K562 (cell line): ENCODE data around the gene DGKB. TPM values are rescaled to one million over a fixed set of nuclear protein-coding genes. Genes with fewer than 3 reads are reported as not detected.
A peak's percentile ranks its signal among the peaks of the same experiment; 100 is the strongest.

Experiments used
- ATAC-seq: fragments of 200-7000 bp; cut with Tn5 transposase; 3 replicates; pipeline ENCODE4 v1.9.1; 2020; ENCODE audit warnings: moderate library complexity
- BruUV-seq: library from RNA; stranded (reverse); fragments of 400-500 nt; replicated peaks from 2 replicates; lab custom pipeline; 2021; lab: Mats Ljungman, UMichigan
- CTCF ChIA-PET: fragments of 300-600 bp; formaldehyde crosslinking; extraction: SDS; loops from one replicate; lab custom pipeline; 2021; ENCODE audit warnings: low intra/inter-chr PET ratio; lab: Yijun Ruan, JAX
- POLR2A ChIA-PET: fragments of 300-600, 350-650 bp; sonication (Branson Sonifier 250); formaldehyde crosslinking; extraction: SDS; loops from one replicate; lab custom pipeline; 2021; ENCODE audit warnings: antibody characterized with exemption, inconsistent platforms; lab: Yijun Ruan, JAX
- DNase-seq, 4 experiments: peaks; one replicate each; pipeline versions ENCODE4 v3.0.0 to v3.0.0-alpha.2; 2011 to 2018; ENCODE audit warnings: low spot score in 3 of 4, mixed read lengths in 3 of 4; ENCODE audit errors: extremely low read depth in 1 of 4
- FAIRE-seq: peaks from 2 replicates; lab custom pipeline; 2011; peaks lifted over from hg19 to GRCh38; lab: Jason Lieb, UNC
- H2AFZ ChIP-seq: 2 replicates; pipeline ENCODE4 v1.6.0; 2011; ENCODE audit warnings: low read depth, low read length, control low read depth, inconsistent platforms
- H3K27ac ChIP-seq: fragments of 200-600 bp; 3 replicates; pipeline ENCODE4 v1.8.0; 2011; ENCODE audit warnings: low read depth, mild to moderate bottlenecking, control low read depth, inconsistent platforms, low read length, moderate library complexity, mixed read lengths; ENCODE audit errors: extremely low read depth
- H3K27me3 ChIP-seq, 2 experiments: fragments of 300-600 bp in 1 of 2; 2 replicates in 1 of 2; 3 replicates in 1 of 2; pipeline versions ENCODE4 v1.6.0 to v1.8.0; 2011; ENCODE audit warnings: inconsistent platforms in 2 of 2, low read length in 2 of 2, mild to moderate bottlenecking in 1 of 2, mixed read lengths in 1 of 2, moderate library complexity in 1 of 2; ENCODE audit not compliant: control insufficient read depth in 2 of 2, insufficient read depth in 2 of 2
- H3K36me3 ChIP-seq: fragments of 300-600 bp; 3 replicates; pipeline ENCODE4 v1.8.0; 2011; ENCODE audit warnings: mild to moderate bottlenecking, low read length, inconsistent platforms; ENCODE audit not compliant: control insufficient read depth, insufficient read depth
- H3K4me1 ChIP-seq, 2 experiments: fragments of 200-600 bp in 1 of 2; replicated peaks in 1 of 2; 2 replicates in 1 of 2; 3 replicates in 1 of 2; pipeline versions ENCODE4 v1.5.1 to v1.8.0; 2011; ENCODE audit warnings: inconsistent platforms in 2 of 2, low read length in 2 of 2, mild to moderate bottlenecking in 1 of 2, mixed read lengths in 1 of 2, moderate library complexity in 1 of 2; ENCODE audit not compliant: control insufficient read depth in 2 of 2, insufficient read depth in 2 of 2
- H3K4me2 ChIP-seq: 2 replicates; pipeline ENCODE4 v1.6.1; 2011; ENCODE audit warnings: low read length, control low read depth, inconsistent platforms, mixed read lengths; ENCODE audit not compliant: insufficient read depth
- H3K4me3 ChIP-seq: fragments of 200-600 bp; sonication (generic), shearing (Covaris generic); 2 replicates; pipeline ENCODE4 v1.5.1; 2016; ENCODE audit warnings: control low read depth, inconsistent platforms
- H3K79me2 ChIP-seq: fragments of 200-600 bp; 3 replicates; pipeline ENCODE4 v1.8.0; 2011; ENCODE audit warnings: low read length, inconsistent platforms; ENCODE audit not compliant: control insufficient read depth, insufficient read depth
- H3K9ac ChIP-seq, 2 experiments: 2 replicates each; pipeline versions ENCODE4 v1.6.0 to v1.6.1; 2011; ENCODE audit warnings: low read depth in 2 of 2, low read length in 2 of 2, control low read depth in 1 of 2, inconsistent platforms in 1 of 2, mild to moderate bottlenecking in 1 of 2, mixed read lengths in 1 of 2; ENCODE audit not compliant: insufficient read depth in 1 of 2
- H3K9me1 ChIP-seq: one replicate; pipeline ENCODE4 v1.6.0; 2011; ENCODE audit warnings: inconsistent platforms, mild to moderate bottlenecking, low read length, moderate library complexity; ENCODE audit not compliant: control insufficient read depth, insufficient read depth
- H3K9me3 ChIP-seq: replicated peaks from 2 replicates; pipeline ENCODE4 v1.5.1; 2011; ENCODE audit warnings: low read depth, low read length, inconsistent platforms; ENCODE audit not compliant: control insufficient read depth, insufficient read depth
- H4K20me1 ChIP-seq: replicated peaks from 2 replicates; pipeline ENCODE4 v1.6.1; 2011; ENCODE audit warnings: low read length, inconsistent platforms, mixed read lengths; ENCODE audit not compliant: control insufficient read depth, insufficient read depth
- C11orf30 ChIP-seq: fragments of 450-650 bp; IDR thresholded peaks from 2 replicates; pipeline ENCODE4 v1.6.1; 2016; ENCODE audit warnings: low read depth, mild to moderate bottlenecking
- COPS2 ChIP-seq: fragments of 450-650 bp; conservative IDR thresholded peaks from 2 replicates; pipeline ENCODE4 v1.6.1; 2016; ENCODE audit warnings: mild to moderate bottlenecking, moderate library complexity
- CREBBP ChIP-seq: IDR thresholded peaks from one replicate; pipeline ENCODE4 v1.6.1; 2012; ENCODE audit warnings: low read depth, mild to moderate bottlenecking, control low read depth, inconsistent platforms, low read length
- DACH1 ChIP-seq: fragments of 450-650 bp; IDR thresholded peaks from 2 replicates; pipeline ENCODE4 v1.6.1; 2018; ENCODE audit not compliant: partially characterized antibody
- GATAD2A ChIP-seq: fragments of 450-650 bp; IDR thresholded peaks from 2 replicates; pipeline ENCODE4 v1.6.1; 2017
- JUND ChIP-seq, 2 experiments: IDR thresholded peaks; 2 replicates in 1 of 2; 3 replicates in 1 of 2; pipeline ENCODE4 v1.6.1; 2011; ENCODE audit warnings: borderline replicate concordance in 2 of 2, low read depth in 2 of 2, low read length in 2 of 2, improper control_type of control experiment in 1 of 2, missing biosample characterization in 1 of 2, missing genetic modification characterization in 1 of 2, missing genetic modification reagents in 1 of 2
- MAFG ChIP-seq: fragments of 450-650 bp; conservative IDR thresholded peaks from 2 replicates; pipeline ENCODE4 v1.6.1; 2016; ENCODE audit warnings: missing genetic modification characterization, missing compliant biosample characterization
- MYC ChIP-seq, 2 experiments: fragments of 250-450 bp in 1 of 2; sonication (Bioruptor Pico) in 1 of 2; IDR thresholded peaks; 2 replicates each; pipeline versions ENCODE4 v1.5.1 to v1.6.1; 2012 to 2021; ENCODE audit warnings: low read depth in 2 of 2, borderline replicate concordance in 1 of 2, improper control_type of control experiment in 1 of 2, low read length in 1 of 2, mild to moderate bottlenecking in 1 of 2, moderate library complexity in 1 of 2
- PCBP1 ChIP-seq: fragments of 200-400 bp; formaldehyde crosslinking; IDR thresholded peaks from 2 replicates; pipeline ENCODE4 v1.6.1; 2018; ENCODE audit warnings: mild to moderate bottlenecking, low read depth, low read length; ENCODE audit not compliant: poor library complexity, severe bottlenecking
- POLR2A ChIP-seq: fragments of 450-650 bp; conservative IDR thresholded peaks from 2 replicates; pipeline ENCODE4 v1.6.1; 2016
- PRMT5 ChIP-seq: sonication (generic); formaldehyde crosslinking; IDR thresholded peaks from 2 replicates; pipeline ENCODE4 v1.5.0; 2020; ENCODE audit warnings: missing genetic modification reagents
- SAFB ChIP-seq: fragments of 200-400 bp; formaldehyde crosslinking; IDR thresholded peaks from 2 replicates; pipeline ENCODE4 v1.6.1; 2017; ENCODE audit warnings: low read depth, low read length, borderline replicate concordance
- SAFB2 ChIP-seq: fragments of 200-400 bp; formaldehyde crosslinking; IDR thresholded peaks from 2 replicates; pipeline ENCODE4 v1.6.1; 2018; ENCODE audit warnings: borderline replicate concordance, low read length, low read depth, moderate library complexity; ENCODE audit not compliant: severe bottlenecking
- SMARCB1 ChIP-seq: IDR thresholded peaks from 2 replicates; pipeline ENCODE4 v1.6.1; 2011; ENCODE audit warnings: improper control_type of control experiment, low read depth; ENCODE audit not compliant: insufficient read length
- ZKSCAN1 ChIP-seq: fragments of 150-350 bp; IDR thresholded peaks from 2 replicates; pipeline ENCODE4 v1.6.1; 2016; ENCODE audit warnings: low read depth, low read length
- ZNF184 ChIP-seq: sonication (generic); formaldehyde crosslinking; IDR thresholded peaks from 2 replicates; pipeline ENCODE4 v1.5.0; 2020; ENCODE audit warnings: missing genetic modification reagents
- WGBS: fragments of 100-300 bp; shearing (Covaris generic); methylation state at CpG from one replicate; pipeline ENCODE4 v1.1.6; 2016; ENCODE audit warnings: low coverage, mixed read lengths; ENCODE audit not compliant: insufficient coverage; ENCODE audit errors: missing lambda C conversion rate; 5-methylcytosine and 5-hydroxymethylcytosine counted together
- in situ Hi-C: fragments of 300-500 bp; cut with MboI; formaldehyde crosslinking; loops from 4 replicates; pipeline ENCODE4 v1.15.0; 2018; ENCODE audit warnings: inconsistent platforms, mixed read lengths
- intact Hi-C: fragments of 100-400 bp; cut with micrococcal nuclease; formaldehyde crosslinking; loops from 2 replicates; pipeline ENCODE4 v1.14.2; 2022
- polyA plus RNA-seq, 8 experiments: library from polyadenylated mRNA; depleted of rRNA in 4 of 8; stranded (reverse) in 5 of 8; unstranded in 3 of 8; fragments of >200 nt; fragmentation: Nextera tagmentation in 2 of 8; fragmentation: Illumina TruSeq in 1 of 8; extraction: Ambion mirVana in 2 of 8; extraction: Trizol in 1 of 8; gene quantifications; 2 replicates each; pipeline versions ENCODE4 v1.2.1 to v1.2.3, GENCODE V29; 2011 to 2014; ENCODE audit warnings: inconsistent platforms in 1 of 8, missing spikeins in 1 of 8
- total RNA-seq, 7 experiments: library from RNA; depleted of rRNA in 6 of 7; stranded (reverse); fragments of >200 nt in 6 of 7; fragmentation: Illumina TruSeq in 2 of 7; extraction: Trizol in 2 of 7; gene quantifications; 2 replicates each; pipeline versions ENCODE4 v1.2.1 to v1.2.3, GENCODE V29; 2011 to 2021; ENCODE audit warnings: low replicate concordance in 1 of 7
- TF ChIP-seq, protein P1 (sequence below), 2 experiments: IDR thresholded peaks; 2 replicates each; pipeline ENCODE4 v1.6.1; 2012; ENCODE audit warnings: improper control_type of control experiment in 2 of 2, low read depth in 2 of 2, low read length in 2 of 2, borderline replicate concordance in 1 of 2
- TF ChIP-seq, protein P2 (sequence below): sonication (generic); formaldehyde crosslinking; IDR thresholded peaks from 2 replicates; pipeline ENCODE4 v1.8.0; 2023; ENCODE audit warnings: mild to moderate bottlenecking, missing genetic modification reagents
- TF ChIP-seq, protein P3 (sequence below): fragments of 450-650 bp; IDR thresholded peaks from 2 replicates; pipeline ENCODE4 v1.7.0; 2016; ENCODE audit warnings: borderline replicate concordance

The DGKB gene
- total and polyA plus RNA-seq, 9 of the 15 experiments (the other 6 are each of a cell fraction or from before 2014, with no cell fraction given): 0.01 TPM; not detected in 8

DNA sequence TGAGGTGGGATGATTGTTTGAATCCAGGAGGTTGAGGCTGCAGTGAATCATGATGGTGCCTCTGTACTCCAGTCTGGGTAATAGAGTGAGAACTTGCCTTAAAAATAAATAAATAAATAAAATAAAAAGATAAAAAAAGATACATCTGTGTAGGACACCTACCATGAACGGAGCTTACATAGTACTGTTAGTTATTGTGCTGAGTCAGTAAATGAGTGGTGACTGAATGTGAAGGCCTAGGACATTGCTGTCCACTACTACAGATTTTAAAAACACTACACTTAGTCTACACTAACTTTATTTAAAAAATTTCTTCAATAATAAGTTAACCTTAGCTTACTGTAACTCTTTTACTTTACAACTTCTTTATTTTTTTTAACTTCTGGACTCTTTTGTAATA is 806.4 kb downstream of the DGKB start:
- no peaks in the 10 kb centered on the region for H4K20me1 ChIP-seq
- no peak overlapping the region for H3K4me2 ChIP-seq
- H3K27ac ChIP-seq: no peak overlapping the region
- H3K27me3 ChIP-seq: no peaks in the 10 kb centered on the region
- POLR2A ChIA-PET: no interaction called here
- FAIRE-seq (no peak), DNase-seq (no peak), ATAC-seq (no peak)
- intact Hi-C loops: no loop called here
- BruUV-seq: no TSS peak
- 8% methylated on average over 1 of the region's 1 CpG for WGBS
- CTCF ChIA-PET: no interaction called here
- no peaks in the 10 kb centered on the region for H3K79me2 ChIP-seq
- no peaks in the 10 kb centered on the region for H3K36me3 ChIP-seq
- H3K4me3 ChIP-seq: no peak overlapping the region
- no peak overlapping the region for H3K9ac ChIP-seq
- in situ Hi-C loops: no loop called here
- no peaks in the 10 kb centered on the region for H3K4me1 ChIP-seq
- H3K9me1 ChIP-seq: no peaks in the 10 kb centered on the region
- no peak overlapping the region for H2AFZ ChIP-seq
- H3K9me3 ChIP-seq: no peaks in the 10 kb centered on the region
- no peak for TF ChIP-seq SAFB2
- TF ChIP-seq SMARCB1: no peak
- no peak for TF ChIP-seq MYC (IDR thresholded peaks at IDR 0.05; ENCODE audit: low read depth, low read length)
- no peak for TF ChIP-seq MYC (CRISPR knock-in tag; IDR thresholded peaks at IDR 0.05; ENCODE audit: borderline replicate concordance, low read depth)
- no peak for TF ChIP-seq PCBP1
- TF ChIP-seq, protein P1, sequence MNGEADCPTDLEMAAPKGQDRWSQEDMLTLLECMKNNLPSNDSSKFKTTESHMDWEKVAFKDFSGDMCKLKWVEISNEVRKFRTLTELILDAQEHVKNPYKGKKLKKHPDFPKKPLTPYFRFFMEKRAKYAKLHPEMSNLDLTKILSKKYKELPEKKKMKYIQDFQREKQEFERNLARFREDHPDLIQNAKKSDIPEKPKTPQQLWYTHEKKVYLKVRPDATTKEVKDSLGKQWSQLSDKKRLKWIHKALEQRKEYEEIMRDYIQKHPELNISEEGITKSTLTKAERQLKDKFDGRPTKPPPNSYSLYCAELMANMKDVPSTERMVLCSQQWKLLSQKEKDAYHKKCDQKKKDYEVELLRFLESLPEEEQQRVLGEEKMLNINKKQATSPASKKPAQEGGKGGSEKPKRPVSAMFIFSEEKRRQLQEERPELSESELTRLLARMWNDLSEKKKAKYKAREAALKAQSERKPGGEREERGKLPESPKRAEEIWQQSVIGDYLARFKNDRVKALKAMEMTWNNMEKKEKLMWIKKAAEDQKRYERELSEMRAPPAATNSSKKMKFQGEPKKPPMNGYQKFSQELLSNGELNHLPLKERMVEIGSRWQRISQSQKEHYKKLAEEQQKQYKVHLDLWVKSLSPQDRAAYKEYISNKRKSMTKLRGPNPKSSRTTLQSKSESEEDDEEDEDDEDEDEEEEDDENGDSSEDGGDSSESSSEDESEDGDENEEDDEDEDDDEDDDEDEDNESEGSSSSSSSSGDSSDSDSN (IDR thresholded peaks at IDR 0.05; ENCODE audit: borderline replicate concordance in 1 of 2, low read depth in 2 of 2, low read length in 2 of 2): no peak
- no peak for TF ChIP-seq CREBBP
- TF ChIP-seq, protein P2, sequence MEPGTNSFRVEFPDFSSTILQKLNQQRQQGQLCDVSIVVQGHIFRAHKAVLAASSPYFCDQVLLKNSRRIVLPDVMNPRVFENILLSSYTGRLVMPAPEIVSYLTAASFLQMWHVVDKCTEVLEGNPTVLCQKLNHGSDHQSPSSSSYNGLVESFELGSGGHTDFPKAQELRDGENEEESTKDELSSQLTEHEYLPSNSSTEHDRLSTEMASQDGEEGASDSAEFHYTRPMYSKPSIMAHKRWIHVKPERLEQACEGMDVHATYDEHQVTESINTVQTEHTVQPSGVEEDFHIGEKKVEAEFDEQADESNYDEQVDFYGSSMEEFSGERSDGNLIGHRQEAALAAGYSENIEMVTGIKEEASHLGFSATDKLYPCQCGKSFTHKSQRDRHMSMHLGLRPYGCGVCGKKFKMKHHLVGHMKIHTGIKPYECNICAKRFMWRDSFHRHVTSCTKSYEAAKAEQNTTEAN: no peak
- TF ChIP-seq COPS2: no peak
- TF ChIP-seq GATAD2A: no peak
- TF ChIP-seq, protein P3, sequence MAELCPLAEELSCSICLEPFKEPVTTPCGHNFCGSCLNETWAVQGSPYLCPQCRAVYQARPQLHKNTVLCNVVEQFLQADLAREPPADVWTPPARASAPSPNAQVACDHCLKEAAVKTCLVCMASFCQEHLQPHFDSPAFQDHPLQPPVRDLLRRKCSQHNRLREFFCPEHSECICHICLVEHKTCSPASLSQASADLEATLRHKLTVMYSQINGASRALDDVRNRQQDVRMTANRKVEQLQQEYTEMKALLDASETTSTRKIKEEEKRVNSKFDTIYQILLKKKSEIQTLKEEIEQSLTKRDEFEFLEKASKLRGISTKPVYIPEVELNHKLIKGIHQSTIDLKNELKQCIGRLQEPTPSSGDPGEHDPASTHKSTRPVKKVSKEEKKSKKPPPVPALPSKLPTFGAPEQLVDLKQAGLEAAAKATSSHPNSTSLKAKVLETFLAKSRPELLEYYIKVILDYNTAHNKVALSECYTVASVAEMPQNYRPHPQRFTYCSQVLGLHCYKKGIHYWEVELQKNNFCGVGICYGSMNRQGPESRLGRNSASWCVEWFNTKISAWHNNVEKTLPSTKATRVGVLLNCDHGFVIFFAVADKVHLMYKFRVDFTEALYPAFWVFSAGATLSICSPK: no peak
- TF ChIP-seq MAFG: peak; percentile 87
- no peak for TF ChIP-seq PRMT5
- no peak for TF ChIP-seq DACH1
- TF ChIP-seq C11orf30: peak; percentile 73; the same call in 1 of the 2 replicates
- TF ChIP-seq SAFB: no peak
- TF ChIP-seq ZNF184 (CRISPR knock-in tag): no peak
- TF ChIP-seq POLR2A: no peak
- TF ChIP-seq ZKSCAN1: no peak
- TF ChIP-seq JUND (IDR thresholded peaks at IDR 0.05; ENCODE audit: borderline replicate concordance, low read depth, low read length): no peak
- no peak for TF ChIP-seq JUND (tag; IDR thresholded peaks at IDR 0.05; ENCODE audit: borderline replicate concordance, low read depth, low read length)
